MM.1S (cell line): Measurements from ENCODE around the gene PIGP.

ENCODE experiments used
- DNase-seq: peaks from one replicate; pipeline ENCODE4 v3.0.0-alpha.2; 2015
- H2AFZ ChIP-seq: fragments of 300-600 bp; sonication (generic); 2 replicates; pipeline ENCODE4 v1.6.0; 2016; ENCODE audit warnings: antibody characterized with exemption, low read length
- H3F3A ChIP-seq: fragments of 300-600 bp; sonication (generic); 2 replicates; pipeline ENCODE4 v1.6.1; 2016; ENCODE audit warnings: mild to moderate bottlenecking, antibody characterized with exemption, low read length, moderate library complexity, mixed read lengths; ENCODE audit not compliant: insufficient read depth
- H3K27ac ChIP-seq: fragments of 300-600 bp; sonication (generic); 2 replicates; pipeline ENCODE4 v1.5.1; 2016; ENCODE audit warnings: mild to moderate bottlenecking, low read length
- H3K27me3 ChIP-seq: fragments of 300-600 bp; sonication (generic); replicated peaks from 2 replicates; pipeline ENCODE4 v1.6.0; 2016; ENCODE audit warnings: low read length; ENCODE audit not compliant: insufficient read depth
- H3K36me3 ChIP-seq: fragments of 300-600 bp; sonication (generic); replicated peaks from 2 replicates; pipeline ENCODE4 v1.6.1; 2016; ENCODE audit warnings: mild to moderate bottlenecking, low read length, mixed read lengths; ENCODE audit not compliant: insufficient read depth
- H3K4me1 ChIP-seq: fragments of 300-600 bp; sonication (generic); 2 replicates; pipeline ENCODE4 v1.6.1; 2016; ENCODE audit warnings: low read length, mixed read lengths
- H3K4me2 ChIP-seq: fragments of 300-600 bp; sonication (generic); 2 replicates; pipeline ENCODE4 v1.6.0; 2016; ENCODE audit warnings: low read depth, low read length
- H3K4me3 ChIP-seq: fragments of 300-600 bp; sonication (generic); 2 replicates; pipeline ENCODE4 v1.5.1; 2016; ENCODE audit warnings: low read length, mixed read lengths
- H3K79me2 ChIP-seq: fragments of 300-600 bp; sonication (generic); 2 replicates; pipeline ENCODE4 v1.6.1; 2016; ENCODE audit warnings: mixed run types, low read length, mixed read lengths
- H3K9ac ChIP-seq: fragments of 300-600 bp; sonication (generic); 2 replicates; pipeline ENCODE4 v1.6.1; 2016; ENCODE audit warnings: low read length, mixed read lengths
- H3K9me2 ChIP-seq: fragments of 300-600 bp; sonication (generic); replicated peaks from 2 replicates; pipeline ENCODE4 v1.6.1; 2016; ENCODE audit warnings: mild to moderate bottlenecking, low read length, mixed read lengths; ENCODE audit not compliant: insufficient read depth
- H3K9me3 ChIP-seq: fragments of 300-600 bp; sonication (generic); replicated peaks from 2 replicates; pipeline ENCODE4 v1.6.1; 2016; ENCODE audit warnings: mild to moderate bottlenecking, low read length, mixed read lengths; ENCODE audit not compliant: insufficient read depth
- H4K20me1 ChIP-seq: fragments of 300-600 bp; sonication (generic); 2 replicates; pipeline ENCODE4 v1.6.1; 2016; ENCODE audit warnings: mild to moderate bottlenecking, low read length, moderate library complexity, mixed read lengths; ENCODE audit not compliant: insufficient read depth
- EZH2 ChIP-seq: fragments of 300-600 bp; sonication (generic); optimal IDR thresholded peaks from 2 replicates; pipeline ENCODE3; 2017; ENCODE audit warnings: low read depth, mild to moderate bottlenecking, antibody characterized with exemption, low read length, mixed read lengths
- EZH2phosphoT487 ChIP-seq: fragments of 300-600 bp; sonication (generic); IDR thresholded peaks from 2 replicates; pipeline ENCODE4 v1.6.1; 2018; ENCODE audit warnings: antibody characterized with exemption, low read length
- TF ChIP-seq, protein P1 (sequence below): fragments of 300-600 bp; sonication (generic); IDR thresholded peaks from 2 replicates; pipeline ENCODE4 v1.5.1; 2016; ENCODE audit warnings: antibody characterized with exemption, low read length, mixed read lengths

The PIGP gene

DNA sequence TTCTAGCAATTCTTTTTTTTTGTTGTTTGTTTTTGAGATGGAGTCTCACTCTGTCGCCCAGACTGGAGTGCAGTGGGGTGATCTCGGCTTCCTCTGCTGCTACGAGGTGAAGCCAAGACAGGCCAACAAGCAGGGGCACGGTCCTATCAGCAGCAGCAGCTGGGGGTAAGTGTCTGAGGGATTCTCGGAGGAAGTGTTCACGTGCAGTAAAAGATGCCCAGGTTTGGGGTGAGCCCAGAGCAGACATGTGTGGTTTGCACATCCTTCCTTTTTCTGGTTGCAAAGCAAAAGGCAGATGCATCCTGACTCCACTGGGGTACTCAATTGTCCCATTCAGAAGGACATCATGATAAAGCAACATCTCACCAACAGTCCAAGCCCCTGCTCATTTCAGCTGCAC, 27.7 kb downstream of the PIGP start:
- H3K79me2 ChIP-seq: no peaks in the 10 kb centered on the region
- H3K27ac ChIP-seq: no peak overlapping the region
- no peak overlapping the region for H3K4me3 ChIP-seq
- no peaks in the 10 kb centered on the region for H3K9me2 ChIP-seq
- DNase-seq: peak; percentile 20
- no peaks in the 10 kb centered on the region for H3K36me3 ChIP-seq
- H3K4me2 ChIP-seq: no peak overlapping the region
- no peak overlapping the region for H3K9ac ChIP-seq
- H3F3A ChIP-seq: no peaks in the 10 kb centered on the region
- TF ChIP-seq EZH2 (no peak), EZH2phosphoT487 (no peak)
- TF ChIP-seq, protein P1, sequence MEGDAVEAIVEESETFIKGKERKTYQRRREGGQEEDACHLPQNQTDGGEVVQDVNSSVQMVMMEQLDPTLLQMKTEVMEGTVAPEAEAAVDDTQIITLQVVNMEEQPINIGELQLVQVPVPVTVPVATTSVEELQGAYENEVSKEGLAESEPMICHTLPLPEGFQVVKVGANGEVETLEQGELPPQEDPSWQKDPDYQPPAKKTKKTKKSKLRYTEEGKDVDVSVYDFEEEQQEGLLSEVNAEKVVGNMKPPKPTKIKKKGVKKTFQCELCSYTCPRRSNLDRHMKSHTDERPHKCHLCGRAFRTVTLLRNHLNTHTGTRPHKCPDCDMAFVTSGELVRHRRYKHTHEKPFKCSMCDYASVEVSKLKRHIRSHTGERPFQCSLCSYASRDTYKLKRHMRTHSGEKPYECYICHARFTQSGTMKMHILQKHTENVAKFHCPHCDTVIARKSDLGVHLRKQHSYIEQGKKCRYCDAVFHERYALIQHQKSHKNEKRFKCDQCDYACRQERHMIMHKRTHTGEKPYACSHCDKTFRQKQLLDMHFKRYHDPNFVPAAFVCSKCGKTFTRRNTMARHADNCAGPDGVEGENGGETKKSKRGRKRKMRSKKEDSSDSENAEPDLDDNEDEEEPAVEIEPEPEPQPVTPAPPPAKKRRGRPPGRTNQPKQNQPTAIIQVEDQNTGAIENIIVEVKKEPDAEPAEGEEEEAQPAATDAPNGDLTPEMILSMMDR: no peak
- H3K4me1 ChIP-seq: no peaks in the 10 kb centered on the region
- no peaks in the 10 kb centered on the region for H3K27me3 ChIP-seq
- no peaks in the 10 kb centered on the region for H3K9me3 ChIP-seq
- no peaks in the 10 kb centered on the region for H4K20me1 ChIP-seq
- H2AFZ ChIP-seq: no peak overlapping the region

DNA sequence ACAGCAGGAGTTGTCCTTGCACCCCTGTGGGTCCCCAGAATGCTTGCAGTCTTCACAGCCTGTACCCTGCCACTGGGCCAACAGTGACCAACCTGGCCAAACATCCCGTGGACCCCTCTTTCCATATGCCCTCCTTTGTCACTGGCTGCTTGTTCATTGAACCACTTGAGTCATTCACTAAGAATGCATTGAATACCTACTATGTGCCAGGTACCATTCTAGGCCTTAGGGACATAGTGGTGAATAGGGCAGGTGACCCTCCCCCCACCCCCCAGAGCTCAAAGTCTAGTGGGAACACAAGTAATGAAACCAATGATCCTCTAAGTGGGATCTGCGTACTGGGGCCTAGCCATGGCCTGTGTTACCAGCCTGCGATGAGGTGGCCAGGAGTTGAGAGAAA, 28.2 kb downstream of the PIGP start:
- no peaks in the 10 kb centered on the region for H3K9me3 ChIP-seq
- H3K79me2 ChIP-seq: no peaks in the 10 kb centered on the region
- H3K36me3 ChIP-seq: no peaks in the 10 kb centered on the region
- H3F3A ChIP-seq: no peaks in the 10 kb centered on the region
- H3K27ac ChIP-seq: no peak overlapping the region
- no peak overlapping the region for H3K9ac ChIP-seq
- H3K4me3 ChIP-seq: no peak overlapping the region
- H3K4me1 ChIP-seq: no peaks in the 10 kb centered on the region
- no peak overlapping the region for H2AFZ ChIP-seq
- H3K27me3 ChIP-seq: no peaks in the 10 kb centered on the region
- no peaks in the 10 kb centered on the region for H4K20me1 ChIP-seq
- H3K9me2 ChIP-seq: no peaks in the 10 kb centered on the region
- DNase-seq: no peak
- no peak for TF ChIP-seq EZH2
- no peak for TF ChIP-seq EZH2phosphoT487
- TF ChIP-seq, protein P1: no peak
- H3K4me2 ChIP-seq: no peak overlapping the region

DNA sequence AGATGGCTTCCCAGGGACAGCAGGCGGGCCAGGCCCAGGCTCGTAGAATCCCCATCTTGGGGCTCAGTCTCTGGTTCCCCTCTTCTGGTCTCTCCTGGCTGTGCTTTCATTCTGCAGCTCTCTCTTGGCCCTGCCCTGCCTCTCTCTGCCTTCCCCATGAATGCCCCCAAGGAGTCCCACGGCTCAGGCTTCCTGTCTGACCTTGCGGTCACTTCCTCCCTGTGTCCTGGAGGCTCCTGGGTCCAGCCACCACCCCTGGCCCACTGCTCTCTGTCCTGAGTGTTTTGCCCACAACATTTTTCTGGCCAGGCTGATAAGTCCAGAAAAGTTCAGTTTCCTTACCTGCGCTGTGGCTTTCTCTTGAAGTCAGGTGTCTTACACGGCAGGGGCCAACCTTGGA, 29.1 kb downstream of the PIGP start:
- Histone ChIP-seq H3K9ac (no peak overlapping the region), H3K4me1 (no peaks in the 10 kb centered on the region), H3K4me3 (no peak overlapping the region), H3K9me2 (no peaks in the 10 kb centered on the region), H2AFZ (no peak overlapping the region), H3K9me3 (no peaks in the 10 kb centered on the region), H3K79me2 (no peaks in the 10 kb centered on the region), H3K36me3 (no peaks in the 10 kb centered on the region), H3F3A (no peaks in the 10 kb centered on the region), H3K27me3 (no peaks in the 10 kb centered on the region), H3K27ac (no peak overlapping the region), H3K4me2 (no peak overlapping the region), H4K20me1 (no peaks in the 10 kb centered on the region)
- TF ChIP-seq EZH2 (no peak), EZH2phosphoT487 (no peak)
- TF ChIP-seq, protein P1: no peak
- no peak for DNase-seq
